HCT116 (cell line): ENCODE data around the gene SETD5. TPM values are rescaled to one million over a fixed set of nuclear protein-coding genes. Genes with fewer than 3 reads are reported as not detected.
A peak's percentile ranks its signal among the peaks of the same experiment; 100 is the strongest.

Source experiments
- ATAC-seq: fragments of 200-7000 bp; cut with Tn5 transposase; 2 replicates; pipeline ENCODE4 v1.9.1; 2020; ENCODE audit warnings: mild to moderate bottlenecking, moderate library complexity
- BruUV-seq: library from RNA; stranded (reverse); fragments of 400-500 nt; replicated peaks from 2 replicates; lab custom pipeline; 2021; lab: Mats Ljungman, UMichigan
- CTCF ChIA-PET: fragments of 300-600 bp; sonication (Branson Sonifier 250); formaldehyde crosslinking; loops from one replicate; lab custom pipeline; 2021; ENCODE audit warnings: antibody characterized with exemption; lab: Charles Lee
- POLR2A ChIA-PET: fragments of 300-600, 350-600 bp; sonication (Branson Sonifier 250); formaldehyde crosslinking; loops from one replicate; lab custom pipeline; 2021; ENCODE audit warnings: antibody characterized with exemption; lab: Charles Lee
- RAD21 ChIA-PET, 2 experiments: fragments of 300-600 bp; sonication (Branson Sonifier 250); formaldehyde crosslinking; loops; one replicate each; lab custom pipeline; 2023; ENCODE audit warnings: low total read pairs in 2 of 2; ENCODE audit not compliant: uncharacterized antibody in 2 of 2, unreplicated experiment in 2 of 2, low non-redundant PET in 1 of 2; lab: Charles Lee
- DNase-seq: peaks from one replicate; pipeline ENCODE4 v3.0.0-alpha.2; 2010; ENCODE audit warnings: low read depth, low spot score
- H2AFZ ChIP-seq: fragments of 200-600 bp; shearing (Covaris generic), sonication (generic); 2 replicates; pipeline ENCODE4 v1.6.1; 2017; ENCODE audit warnings: low read depth, mixed run types, mixed read lengths, antibody characterized with exemption, low read length; ENCODE audit not compliant: poor library complexity, severe bottlenecking
- H3K27ac ChIP-seq: 2 replicates; pipeline ENCODE4 v1.5.1; 2012; ENCODE audit warnings: low read depth, low read length
- H3K27me3 ChIP-seq: fragments of 200-600 bp; sonication (generic); 2 replicates; pipeline ENCODE4 v1.6.1; 2016; ENCODE audit warnings: mixed run types, low read length, mixed read lengths; ENCODE audit not compliant: insufficient read depth
- H3K36me3 ChIP-seq, 2 experiments: fragments of 200-500 bp in 1 of 2; fragments of 200-600 bp in 1 of 2; sonication (Bioruptor generic) in 1 of 2; sonication (generic) in 1 of 2; 2 replicates each; pipeline versions ENCODE4 v1.5.1 to v1.6.1; 2014 to 2016; ENCODE audit warnings: low read length in 2 of 2, inconsistent platforms in 1 of 2, mixed read lengths in 1 of 2, mixed run types in 1 of 2; ENCODE audit not compliant: insufficient read depth in 2 of 2, control insufficient read depth in 1 of 2
- H3K4me1 ChIP-seq, 2 experiments: fragments of 200-600 bp in 1 of 2; sonication (generic) in 1 of 2; 2 replicates each; pipeline versions ENCODE4 v1.5.1 to v1.6.1; 2012 to 2017; ENCODE audit warnings: low read length in 2 of 2, inconsistent platforms in 1 of 2, mild to moderate bottlenecking in 1 of 2, mixed read lengths in 1 of 2, mixed run types in 1 of 2, moderate library complexity in 1 of 2; ENCODE audit not compliant: insufficient read depth in 2 of 2, control insufficient read depth in 1 of 2
- H3K4me2 ChIP-seq: fragments of 200-600 bp; sonication (generic); 2 replicates; pipeline ENCODE4 v1.6.1; 2017; ENCODE audit warnings: mixed run types, low read length, mixed read lengths
- H3K4me3 ChIP-seq, 2 experiments: fragments of 200-600 bp in 1 of 2; sonication (generic) in 1 of 2; replicated peaks in 1 of 2; 2 replicates each; pipeline ENCODE4 v1.5.1; 2011 to 2016; ENCODE audit warnings: low read length in 2 of 2, control low read depth in 1 of 2, low read depth in 1 of 2, mild to moderate bottlenecking in 1 of 2, mixed read lengths in 1 of 2, mixed run types in 1 of 2
- H3K79me2 ChIP-seq: fragments of 200-600 bp; sonication (generic); 2 replicates; pipeline ENCODE4 v1.6.1; 2017; ENCODE audit warnings: mild to moderate bottlenecking, mixed run types, low read length, moderate library complexity, mixed read lengths; ENCODE audit not compliant: insufficient read depth
- H3K9ac ChIP-seq: fragments of 200-600 bp; sonication (generic); 2 replicates; pipeline ENCODE4 v1.6.1; 2016; ENCODE audit warnings: low read length, mixed read lengths
- H3K9me2 ChIP-seq: fragments of 200-600 bp; sonication (generic), shearing (Covaris generic); 2 replicates; pipeline ENCODE4 v1.6.1; 2017; ENCODE audit warnings: mixed run types, mild to moderate bottlenecking, moderate library complexity; ENCODE audit not compliant: insufficient read depth
- H3K9me3 ChIP-seq, 2 experiments: fragments of 200-500 bp in 1 of 2; fragments of 200-600 bp in 1 of 2; sonication (Bioruptor generic) in 1 of 2; sonication (generic) in 1 of 2; 2 replicates each; pipeline ENCODE4 v1.6.1; 2014 to 2017; ENCODE audit warnings: low read length in 2 of 2, mixed read lengths in 2 of 2, inconsistent platforms in 1 of 2, low read depth in 1 of 2, mild to moderate bottlenecking in 1 of 2, mixed run types in 1 of 2, moderate library complexity in 1 of 2; ENCODE audit not compliant: control insufficient read depth in 1 of 2, insufficient read depth in 1 of 2
- H4K20me1 ChIP-seq: fragments of 200-600 bp; sonication (generic), shearing (Covaris generic); 2 replicates; pipeline ENCODE4 v1.6.1; 2017; ENCODE audit warnings: mixed run types, mild to moderate bottlenecking, moderate library complexity; ENCODE audit not compliant: insufficient read depth
- EGR1 ChIP-seq: IDR thresholded peaks from 2 replicates; pipeline ENCODE4 v1.6.1; 2012; ENCODE audit warnings: low read depth
- ELF1 ChIP-seq: IDR thresholded peaks from 2 replicates; pipeline ENCODE4 v1.6.1; 2012; ENCODE audit warnings: low read depth, borderline replicate concordance
- EZH2 ChIP-seq: fragments of 200-600 bp; sonication (generic); IDR thresholded peaks from 2 replicates; pipeline ENCODE4 v1.6.1; 2017; ENCODE audit warnings: antibody characterized with exemption, mixed run types
- FOSL1 ChIP-seq: IDR thresholded peaks from 2 replicates; pipeline ENCODE4 v1.6.1; 2012; ENCODE audit warnings: low read depth
- JUND ChIP-seq: IDR thresholded peaks from 2 replicates; pipeline ENCODE4 v1.6.1; 2012
- POLR2A ChIP-seq: IDR thresholded peaks from 2 replicates; pipeline ENCODE4 v1.7.0; 2011; ENCODE audit warnings: borderline replicate concordance; ENCODE audit not compliant: insufficient read depth, insufficient read length; ENCODE audit errors: extremely low read depth
- POLR2AphosphoS5 ChIP-seq: IDR thresholded peaks from 2 replicates; pipeline ENCODE4 v1.6.1; 2011; ENCODE audit warnings: mild to moderate bottlenecking, low read depth, low read length, moderate library complexity
- RAD21 ChIP-seq: IDR thresholded peaks from 2 replicates; pipeline ENCODE4 v1.6.1; 2012; ENCODE audit warnings: low read depth, mild to moderate bottlenecking
- SIN3A ChIP-seq: IDR thresholded peaks from 2 replicates; pipeline ENCODE4 v1.6.1; 2012; ENCODE audit warnings: low read depth
- SP1 ChIP-seq: IDR thresholded peaks from 2 replicates; pipeline ENCODE4 v1.6.1; 2012; ENCODE audit warnings: low read depth
- SRF ChIP-seq: IDR thresholded peaks from 2 replicates; pipeline ENCODE4 v1.6.1; 2012; ENCODE audit warnings: low read depth
- TCF7L2 ChIP-seq: IDR thresholded peaks from 2 replicates; pipeline ENCODE4 v1.7.0; 2011; ENCODE audit warnings: borderline replicate concordance, inconsistent platforms; ENCODE audit not compliant: insufficient read depth, insufficient read length; ENCODE audit errors: extremely low read depth
- YY1 ChIP-seq: IDR thresholded peaks from 2 replicates; pipeline ENCODE4 v1.6.1; 2011; ENCODE audit warnings: low read length, low read depth, moderate library complexity, mild to moderate bottlenecking; ENCODE audit not compliant: insufficient replicate concordance; ENCODE audit errors: extremely low read depth
- ZFX ChIP-seq: fragments of 450-650 bp; IDR thresholded peaks from 2 replicates; pipeline ENCODE4 v1.6.1; 2017
- ZNF274 ChIP-seq: fragments of 200-500 bp; sonication (Bioruptor generic); IDR thresholded peaks from 2 replicates; pipeline ENCODE4 v1.6.1; 2014; ENCODE audit warnings: mild to moderate bottlenecking, low read depth, low read length, inconsistent platforms
- intact Hi-C: fragments of 100-400 bp; cut with micrococcal nuclease; formaldehyde crosslinking; loops from 2 replicates; pipeline ENCODE4 v1.10.0; 2022
- total RNA-seq: library from RNA; stranded (reverse); gene quantifications from one replicate; pipeline ENCODE4 v1.2.1, GENCODE V29; 2021; ENCODE audit not compliant: unreplicated experiment
- TF ChIP-seq, protein P1 (sequence below), 3 experiments: fragments of 200-600 bp in 1 of 3; sonication (generic) in 1 of 3; IDR thresholded peaks in 2 of 3; conservative IDR thresholded peaks in 1 of 3; 2 replicates each; pipeline ENCODE4 v1.5.1; 2012 to 2017; ENCODE audit warnings: low read depth in 2 of 3, low read length in 2 of 3, antibody characterized with exemption in 1 of 3, borderline replicate concordance in 1 of 3, control low read depth in 1 of 3, mild to moderate bottlenecking in 1 of 3, mixed read lengths in 1 of 3, mixed run types in 1 of 3, moderate library complexity in 1 of 3; ENCODE audit not compliant: insufficient read depth in 1 of 3
- TF ChIP-seq, protein P2 (sequence below): IDR thresholded peaks from 2 replicates; pipeline ENCODE4 v1.6.1; 2012
- TF ChIP-seq, protein P3 (sequence below): IDR thresholded peaks from 2 replicates; pipeline ENCODE4 v1.6.1; 2011; ENCODE audit warnings: mild to moderate bottlenecking, low read length, moderate library complexity; ENCODE audit not compliant: insufficient replicate concordance; ENCODE audit errors: extremely low read depth
- TF ChIP-seq, protein P4 (sequence below): IDR thresholded peaks from 2 replicates; pipeline ENCODE4 v1.6.1; 2012
- TF ChIP-seq, protein P5 (sequence below): IDR thresholded peaks from 2 replicates; pipeline ENCODE4 v1.6.1; 2012; ENCODE audit warnings: low read depth

SETD5 gene
- total RNA-seq, 1 experiment from 2014 or later, result 141 TPM

DNA sequence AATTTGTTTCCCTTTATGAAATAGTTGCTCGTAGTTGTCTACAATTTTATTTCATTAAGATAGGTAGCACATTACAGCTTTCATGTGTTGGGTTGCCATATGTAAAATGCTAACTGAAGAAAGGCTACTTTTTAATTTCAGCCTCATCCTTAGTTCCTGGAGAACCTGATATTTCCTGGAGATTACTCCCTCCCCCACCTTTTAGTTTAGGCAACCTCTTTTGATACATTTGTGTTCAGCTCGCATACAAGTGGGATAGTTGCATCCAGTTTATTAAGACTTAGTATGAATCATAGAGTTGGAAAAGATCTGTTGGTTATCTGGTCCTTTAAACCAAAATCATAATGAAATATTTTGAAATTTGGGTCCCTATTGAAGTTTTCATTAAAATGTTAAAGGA, 6.0 kb downstream of the SETD5 start:
- ATAC-seq, result no peak
- RAD21 ChIA-PET, result no interaction called here
- Histone ChIP-seq H3K9me2 (no peaks in the 10 kb centered on the region), H2AFZ (no peak overlapping the region), H3K9ac (no peak overlapping the region)
- TF ChIP-seq POLR2A, result no peak
- no peak for TF ChIP-seq ZFX
- no peak for TF ChIP-seq FOSL1
- no peak for TF ChIP-seq ELF1
- TF ChIP-seq EGR1, result no peak
- TF ChIP-seq JUND, result no peak
- TF ChIP-seq, protein P1, sequence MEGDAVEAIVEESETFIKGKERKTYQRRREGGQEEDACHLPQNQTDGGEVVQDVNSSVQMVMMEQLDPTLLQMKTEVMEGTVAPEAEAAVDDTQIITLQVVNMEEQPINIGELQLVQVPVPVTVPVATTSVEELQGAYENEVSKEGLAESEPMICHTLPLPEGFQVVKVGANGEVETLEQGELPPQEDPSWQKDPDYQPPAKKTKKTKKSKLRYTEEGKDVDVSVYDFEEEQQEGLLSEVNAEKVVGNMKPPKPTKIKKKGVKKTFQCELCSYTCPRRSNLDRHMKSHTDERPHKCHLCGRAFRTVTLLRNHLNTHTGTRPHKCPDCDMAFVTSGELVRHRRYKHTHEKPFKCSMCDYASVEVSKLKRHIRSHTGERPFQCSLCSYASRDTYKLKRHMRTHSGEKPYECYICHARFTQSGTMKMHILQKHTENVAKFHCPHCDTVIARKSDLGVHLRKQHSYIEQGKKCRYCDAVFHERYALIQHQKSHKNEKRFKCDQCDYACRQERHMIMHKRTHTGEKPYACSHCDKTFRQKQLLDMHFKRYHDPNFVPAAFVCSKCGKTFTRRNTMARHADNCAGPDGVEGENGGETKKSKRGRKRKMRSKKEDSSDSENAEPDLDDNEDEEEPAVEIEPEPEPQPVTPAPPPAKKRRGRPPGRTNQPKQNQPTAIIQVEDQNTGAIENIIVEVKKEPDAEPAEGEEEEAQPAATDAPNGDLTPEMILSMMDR (IDR thresholded peaks at IDR 0.05 in 2 of 3, conservative IDR thresholded peaks at IDR 0.05 in 1 of 3; ENCODE audit: borderline replicate concordance in 1 of 3, insufficient read depth in 1 of 3, low read depth in 2 of 3, low read length in 2 of 3), result no peak
- TF ChIP-seq TCF7L2, result no peak
- TF ChIP-seq, protein P2, sequence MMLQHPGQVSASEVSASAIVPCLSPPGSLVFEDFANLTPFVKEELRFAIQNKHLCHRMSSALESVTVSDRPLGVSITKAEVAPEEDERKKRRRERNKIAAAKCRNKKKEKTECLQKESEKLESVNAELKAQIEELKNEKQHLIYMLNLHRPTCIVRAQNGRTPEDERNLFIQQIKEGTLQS, result no peak
- TF ChIP-seq EZH2, result no peak
- no peak for TF ChIP-seq POLR2AphosphoS5
- TF ChIP-seq, protein P3, sequence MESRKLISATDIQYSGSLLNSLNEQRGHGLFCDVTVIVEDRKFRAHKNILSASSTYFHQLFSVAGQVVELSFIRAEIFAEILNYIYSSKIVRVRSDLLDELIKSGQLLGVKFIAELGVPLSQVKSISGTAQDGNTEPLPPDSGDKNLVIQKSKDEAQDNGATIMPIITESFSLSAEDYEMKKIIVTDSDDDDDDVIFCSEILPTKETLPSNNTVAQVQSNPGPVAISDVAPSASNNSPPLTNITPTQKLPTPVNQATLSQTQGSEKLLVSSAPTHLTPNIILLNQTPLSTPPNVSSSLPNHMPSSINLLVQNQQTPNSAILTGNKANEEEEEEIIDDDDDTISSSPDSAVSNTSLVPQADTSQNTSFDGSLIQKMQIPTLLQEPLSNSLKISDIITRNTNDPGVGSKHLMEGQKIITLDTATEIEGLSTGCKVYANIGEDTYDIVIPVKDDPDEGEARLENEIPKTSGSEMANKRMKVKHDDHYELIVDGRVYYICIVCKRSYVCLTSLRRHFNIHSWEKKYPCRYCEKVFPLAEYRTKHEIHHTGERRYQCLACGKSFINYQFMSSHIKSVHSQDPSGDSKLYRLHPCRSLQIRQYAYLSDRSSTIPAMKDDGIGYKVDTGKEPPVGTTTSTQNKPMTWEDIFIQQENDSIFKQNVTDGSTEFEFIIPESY, result no peak
- TF ChIP-seq ZNF274, result no peak
- no peak for TF ChIP-seq SP1
- TF ChIP-seq, protein P4, sequence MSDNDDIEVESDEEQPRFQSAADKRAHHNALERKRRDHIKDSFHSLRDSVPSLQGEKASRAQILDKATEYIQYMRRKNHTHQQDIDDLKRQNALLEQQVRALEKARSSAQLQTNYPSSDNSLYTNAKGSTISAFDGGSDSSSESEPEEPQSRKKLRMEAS, result no peak
- no peak for TF ChIP-seq SRF
- TF ChIP-seq RAD21, result no peak
- no peak for TF ChIP-seq SIN3A
- TF ChIP-seq YY1, result no peak
- TF ChIP-seq, protein P5, sequence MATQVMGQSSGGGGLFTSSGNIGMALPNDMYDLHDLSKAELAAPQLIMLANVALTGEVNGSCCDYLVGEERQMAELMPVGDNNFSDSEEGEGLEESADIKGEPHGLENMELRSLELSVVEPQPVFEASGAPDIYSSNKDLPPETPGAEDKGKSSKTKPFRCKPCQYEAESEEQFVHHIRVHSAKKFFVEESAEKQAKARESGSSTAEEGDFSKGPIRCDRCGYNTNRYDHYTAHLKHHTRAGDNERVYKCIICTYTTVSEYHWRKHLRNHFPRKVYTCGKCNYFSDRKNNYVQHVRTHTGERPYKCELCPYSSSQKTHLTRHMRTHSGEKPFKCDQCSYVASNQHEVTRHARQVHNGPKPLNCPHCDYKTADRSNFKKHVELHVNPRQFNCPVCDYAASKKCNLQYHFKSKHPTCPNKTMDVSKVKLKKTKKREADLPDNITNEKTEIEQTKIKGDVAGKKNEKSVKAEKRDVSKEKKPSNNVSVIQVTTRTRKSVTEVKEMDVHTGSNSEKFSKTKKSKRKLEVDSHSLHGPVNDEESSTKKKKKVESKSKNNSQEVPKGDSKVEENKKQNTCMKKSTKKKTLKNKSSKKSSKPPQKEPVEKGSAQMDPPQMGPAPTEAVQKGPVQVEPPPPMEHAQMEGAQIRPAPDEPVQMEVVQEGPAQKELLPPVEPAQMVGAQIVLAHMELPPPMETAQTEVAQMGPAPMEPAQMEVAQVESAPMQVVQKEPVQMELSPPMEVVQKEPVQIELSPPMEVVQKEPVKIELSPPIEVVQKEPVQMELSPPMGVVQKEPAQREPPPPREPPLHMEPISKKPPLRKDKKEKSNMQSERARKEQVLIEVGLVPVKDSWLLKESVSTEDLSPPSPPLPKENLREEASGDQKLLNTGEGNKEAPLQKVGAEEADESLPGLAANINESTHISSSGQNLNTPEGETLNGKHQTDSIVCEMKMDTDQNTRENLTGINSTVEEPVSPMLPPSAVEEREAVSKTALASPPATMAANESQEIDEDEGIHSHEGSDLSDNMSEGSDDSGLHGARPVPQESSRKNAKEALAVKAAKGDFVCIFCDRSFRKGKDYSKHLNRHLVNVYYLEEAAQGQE, result no peak
- TF ChIP-seq, all 23 proteins: peak for 0
- no peak for DNase-seq
- H3K27me3 ChIP-seq, result no peaks in the 10 kb centered on the region
- H3K79me2 ChIP-seq, result peaks cover 100% of the 10 kb centered on the region
- CTCF ChIA-PET, result no interaction called here
- H3K36me3 ChIP-seq, result no peaks in the 10 kb centered on the region; a peak in 3 of 4 replicates
- intact Hi-C loops, result no loop called here
- no TSS peak for BruUV-seq
- H3K4me2 ChIP-seq, result peak overlapping the region; percentile 21; the same call in 1 of the 2 replicates
- H3K4me1 ChIP-seq, result peaks cover 53 to 59% of the 10 kb centered on the region in 2 experiments
- H4K20me1 ChIP-seq, result peaks cover 77% of the 10 kb centered on the region
- no peaks in the 10 kb centered on the region for H3K9me3 ChIP-seq
- H3K4me3 ChIP-seq, result no peak overlapping the region
- no peak overlapping the region for H3K27ac ChIP-seq
- POLR2A ChIA-PET, result interaction anchor here (1.1 kb wide), 1 partner anchor 40 kb away, joined by 3 read pairs; the partner anchor contains the start of gene THUMPD3
